HG02642 (cell line): Measurements from ENCODE around the gene DBF4.
"Not testable (repeated sequence)": the region's sequence is repeated elsewhere in the genome, so short reads cannot be mapped to it uniquely, and the experiment has no call there.

Source experiments
- ATAC-seq: cut with Tn5 transposase; IDR thresholded peaks from one replicate; pipeline ENCODE4 v1.9.1; 2021; ENCODE audit warnings: mild to moderate bottlenecking; ENCODE audit not compliant: unreplicated experiment, poor library complexity

The DBF4 gene

GRCh38 chr7:87876040-87876868 lies at the start of gene DBF4, which contains the start of gene SLC25A40:
Gene DBF4 (plus strand): TSS chr7:87876493. CDS start chr7:87876733, 240 bp downstream.
Gene SLC25A40 (minus strand): TSS chr7:87876360. CDS start chr7:87858727, 17,633 bp downstream.
- ATAC-seq: peak; percentile 93

- not testable (repeated sequence) for ATAC-seq
Measured at GRCh38 chr7:87828383-87828782, 47.9 kb upstream of the DBF4 start.

- ATAC-seq: no peak
Measured at GRCh38 chr7:87831097-87831496, 45.2 kb upstream of the DBF4 start.

- ATAC-seq: no peak
Measured at GRCh38 chr7:87833130-87833529, 43.2 kb upstream of the DBF4 start.

- ATAC-seq: no peak
Measured at GRCh38 chr7:87837597-87837996, 38.7 kb upstream of the DBF4 start.

GRCh38 chr7:87850836-87851593 lies 25.3 kb upstream of the DBF4 start:
- no peak for ATAC-seq

GRCh38 chr7:87852306-87852705 lies 24.0 kb upstream of the DBF4 start:
- no peak for ATAC-seq

GRCh38 chr7:87853237-87853864 lies 22.9 kb upstream of the DBF4 start:
- ATAC-seq: no peak

GRCh38 chr7:87858417-87859100 lies 17.7 kb upstream of the DBF4 start:
- no peak for ATAC-seq

GRCh38 chr7:87866089-87866488 lies 10.2 kb upstream of the DBF4 start:
- no peak for ATAC-seq

- ATAC-seq: not testable (repeated sequence)
Measured at GRCh38 chr7:87866533-87866932, 9.8 kb upstream of the DBF4 start.

GRCh38 chr7:87870471-87870870 lies 5.8 kb upstream of the DBF4 start:
- no peak for ATAC-seq

- no peak for ATAC-seq
Measured at GRCh38 chr7:87872346-87872745, 3.9 kb upstream of the DBF4 start.

GRCh38 chr7:87873328-87873727 lies 3.0 kb upstream of the DBF4 start:
- not testable (repeated sequence) for ATAC-seq

GRCh38 chr7:87874066-87874465 lies 2.2 kb upstream of the DBF4 start:
- ATAC-seq: no peak

GRCh38 chr7:87875151-87876039 lies 898 bp upstream of the DBF4 start:
- ATAC-seq: peak; percentile 26

GRCh38 chr7:87876869-87877234 lies 559 bp downstream of the DBF4 start:
- peak; percentile 11 for ATAC-seq

GRCh38 chr7:87877366-87878040 lies 1.2 kb downstream of the DBF4 start:
- no peak for ATAC-seq

GRCh38 chr7:87878208-87878735 lies 2.0 kb downstream of the DBF4 start:
- no peak for ATAC-seq
